GM19043 (cell line): ENCODE data around the gene RGS6.
A peak's percentile ranks its signal among the peaks of the same experiment; 100 is the strongest.
"Not testable (repeated sequence)": the region's sequence is repeated elsewhere in the genome, so short reads cannot be mapped to it uniquely, and the experiment has no call there.

Source experiments
- ATAC-seq: cut with Tn5 transposase; IDR thresholded peaks from one replicate; pipeline ENCODE4 v1.9.1; 2021; ENCODE audit warnings: low read depth; ENCODE audit not compliant: unreplicated experiment

The RGS6 gene

DNA sequence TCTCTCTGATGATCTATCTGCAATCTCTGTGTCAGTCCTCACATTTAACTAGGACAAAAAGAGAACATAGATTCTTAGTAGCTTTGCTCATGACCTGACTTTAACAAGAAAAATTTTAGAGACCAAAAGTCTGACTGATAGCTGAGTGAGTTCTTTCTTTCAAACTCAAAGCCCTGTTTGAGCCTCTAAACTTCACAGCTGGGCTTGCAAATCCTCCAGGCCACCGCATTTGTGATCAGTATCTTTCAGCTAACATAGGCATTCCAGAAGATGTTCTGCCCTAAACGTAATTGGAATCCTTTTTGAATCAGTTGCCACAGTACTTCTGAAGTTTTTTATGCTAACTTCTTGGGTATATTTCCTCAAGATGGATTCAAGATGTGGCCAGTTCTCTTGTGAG is 502.6 kb downstream of the RGS6 start:
- no peak for ATAC-seq

DNA sequence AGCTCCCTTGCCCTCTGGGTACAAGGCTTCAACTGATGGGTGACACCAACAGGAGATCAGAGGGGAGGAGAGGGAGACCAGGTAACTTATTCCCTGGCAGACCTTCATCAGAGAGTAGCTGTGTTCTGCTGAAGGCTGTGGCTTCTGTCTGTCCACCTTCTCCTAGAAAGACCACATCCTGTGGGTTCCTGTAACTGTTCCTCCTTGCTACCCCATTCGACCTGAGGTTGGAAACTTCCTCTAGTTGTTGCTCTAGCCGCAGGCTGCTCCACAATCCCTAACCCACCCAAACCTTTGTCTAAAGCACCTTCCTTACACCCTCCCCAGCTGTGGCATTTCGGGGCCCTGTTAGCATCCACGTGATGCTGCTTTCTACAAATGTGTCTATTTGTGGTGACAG is 507.5 kb downstream of the RGS6 start:
- no peak for ATAC-seq

DNA sequence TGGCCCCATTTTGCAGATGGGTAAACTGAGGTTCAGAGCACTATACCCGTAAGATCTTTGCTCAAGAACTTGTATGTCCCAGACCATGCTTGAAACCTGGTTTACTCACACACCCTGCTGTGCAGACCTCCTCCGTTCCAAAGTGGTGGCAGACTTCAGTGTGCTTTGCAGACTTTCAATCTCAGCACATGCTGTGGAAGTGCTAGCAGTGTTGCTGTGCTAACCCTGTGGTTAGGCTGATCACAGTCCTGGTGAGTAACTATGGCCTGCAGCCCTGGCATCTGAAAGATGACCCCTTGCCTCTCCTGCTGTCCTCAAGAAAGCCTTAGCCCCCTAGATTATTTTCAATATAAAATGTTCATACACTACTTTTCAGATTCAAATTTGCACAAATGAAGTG is 511.0 kb downstream of the RGS6 start:
- ATAC-seq, result no peak

DNA sequence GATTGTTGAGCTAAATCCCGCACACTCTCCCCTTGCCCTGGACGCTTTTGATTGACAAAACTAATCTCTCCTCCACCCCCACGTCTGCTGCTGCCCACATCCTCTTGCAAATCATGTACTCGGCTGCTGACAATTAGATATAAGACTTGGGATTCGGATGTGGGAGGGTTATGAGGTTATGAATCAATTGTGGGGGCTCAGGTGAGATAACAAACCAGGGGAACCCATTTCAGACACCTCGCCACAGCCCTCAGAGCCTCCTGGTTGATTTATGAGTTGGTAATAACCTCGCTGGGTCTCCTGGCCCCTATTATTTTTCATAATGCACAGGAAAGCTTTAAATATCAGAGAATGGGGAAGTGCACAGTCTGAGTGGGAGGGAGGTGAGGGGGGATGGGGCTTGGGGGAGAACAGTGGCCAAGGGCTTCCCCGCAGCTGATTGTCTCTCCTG is 511.8 kb downstream of the RGS6 start:
- no peak for ATAC-seq

GRCh38 chr14:72444701-72445100 is 512.5 kb downstream of the RGS6 start:
- no peak for ATAC-seq

- ATAC-seq, result no peak
These were observed 516.0 kb downstream of the RGS6 start for GRCh38 chr14:72448212-72448611.

DNA sequence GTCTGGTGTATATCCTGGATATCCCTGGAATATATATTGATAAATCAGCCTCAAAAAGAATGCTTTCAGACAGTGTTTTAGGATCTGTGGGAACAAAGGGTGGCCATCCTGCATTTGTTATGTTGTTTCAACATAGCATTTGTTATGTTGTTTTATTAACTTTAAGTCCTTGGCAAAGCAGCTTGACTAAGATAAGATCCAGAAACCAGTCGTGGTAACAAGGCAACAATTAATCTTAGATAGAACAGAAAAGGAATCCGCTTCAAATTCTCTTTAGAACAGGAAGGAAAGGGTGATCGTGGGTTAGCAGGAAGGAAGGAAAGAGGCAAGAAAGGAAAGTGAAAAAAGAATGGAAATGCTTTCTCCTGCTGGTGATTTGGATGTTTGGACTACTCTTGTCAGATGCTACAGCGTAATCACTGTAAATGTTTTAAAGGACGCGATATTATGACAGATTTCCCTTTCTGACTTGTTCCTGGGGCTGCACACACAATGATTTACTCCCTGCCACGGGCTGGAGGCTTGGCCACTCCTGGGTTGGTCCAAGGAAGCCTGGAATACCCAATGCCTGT is 518.3 kb downstream of the RGS6 start:
- no peak for ATAC-seq

DNA sequence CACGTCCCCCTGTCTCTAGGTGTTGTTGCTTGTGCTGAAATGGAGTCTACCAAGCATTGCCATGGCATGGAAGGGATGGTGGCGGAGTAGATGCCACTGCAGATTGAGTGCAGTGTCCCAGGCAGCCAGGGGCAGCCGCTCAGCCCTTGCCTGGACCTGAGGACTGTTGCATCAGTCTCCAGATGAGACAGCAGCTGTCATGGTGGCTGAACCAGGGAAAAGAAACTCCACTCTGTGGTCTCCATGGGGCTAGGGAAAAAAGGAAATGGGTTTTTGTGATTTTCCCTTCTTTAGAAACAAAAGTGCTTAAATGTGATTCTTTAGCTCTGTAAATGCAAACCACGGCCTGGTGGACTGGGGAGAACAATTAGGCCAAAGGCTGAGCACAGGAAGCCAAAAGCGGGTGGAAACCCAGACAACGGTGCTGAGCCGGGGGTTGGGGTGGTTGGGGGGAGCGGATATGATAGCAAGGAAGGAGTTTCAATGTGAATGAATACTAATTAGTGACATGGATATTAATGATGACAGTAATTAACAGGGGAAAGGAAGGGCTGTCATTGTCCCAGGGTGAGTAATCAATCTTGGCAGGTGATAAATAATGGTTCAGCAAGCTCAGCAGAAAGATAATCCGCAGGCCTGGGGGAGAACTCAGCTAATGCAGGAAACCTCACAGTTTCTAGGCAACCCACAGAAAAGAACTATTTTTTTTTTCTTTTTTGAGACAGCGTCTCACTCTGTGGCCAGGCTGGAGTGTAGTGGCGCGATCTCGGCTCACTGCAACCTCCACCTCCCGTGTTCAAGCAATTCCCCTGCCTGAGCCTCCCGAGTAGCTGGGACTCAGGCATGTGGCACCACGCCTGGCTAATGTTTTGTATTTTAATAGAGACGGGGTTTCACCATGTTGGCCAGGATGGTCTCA is 519.1 kb downstream of the RGS6 start:
- no peak for ATAC-seq

DNA sequence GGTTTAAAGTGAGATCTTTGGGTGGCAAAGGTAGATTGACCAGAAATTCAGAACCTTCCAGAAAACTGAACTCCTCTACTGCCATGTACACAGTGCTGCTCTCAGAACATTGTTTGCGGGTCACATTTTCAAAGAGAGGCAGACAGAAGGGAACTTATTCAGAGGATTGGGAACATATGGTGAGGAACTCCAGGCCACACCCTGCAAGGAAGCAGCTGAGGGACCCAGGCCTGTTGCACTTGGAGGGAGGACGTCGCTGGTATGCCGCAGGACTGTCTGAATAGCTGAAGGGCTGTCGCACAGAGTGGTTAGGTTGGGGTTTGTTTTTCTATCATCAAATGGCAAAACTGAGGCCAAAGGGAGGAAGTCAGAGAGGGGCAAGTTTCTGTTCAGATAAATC is 520.5 kb downstream of the RGS6 start:
- no peak for ATAC-seq

- ATAC-seq, result no peak
These were observed 522.3 kb downstream of the RGS6 start for GRCh38 chr14:72454388-72455160.

DNA sequence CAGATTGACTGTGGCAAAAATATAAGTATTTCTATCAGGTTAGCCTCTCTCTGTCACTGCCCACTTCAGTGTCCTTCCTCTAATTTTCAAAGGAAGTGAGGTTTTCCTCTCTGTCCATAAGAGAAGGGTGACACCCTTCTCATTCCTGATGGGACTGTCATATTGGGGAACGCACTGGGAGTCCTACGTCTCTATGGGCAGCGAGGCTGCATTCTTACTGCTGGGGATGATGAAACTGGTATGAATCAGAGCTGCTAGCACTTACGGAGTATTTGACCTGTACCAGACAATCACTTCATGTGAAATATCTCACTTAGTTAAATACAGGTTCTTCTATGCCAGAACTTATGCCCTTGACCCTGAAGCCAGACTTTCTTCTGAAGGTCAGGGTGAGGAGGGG is 525.4 kb downstream of the RGS6 start:
- no peak for ATAC-seq

GRCh38 chr14:72462056-72462455 is 529.8 kb downstream of the RGS6 start:
- no peak for ATAC-seq

GRCh38 chr14:72463291-72463866 is 531.1 kb downstream of the RGS6 start:
- no peak for ATAC-seq

GRCh38 chr14:72464226-72464625 is 532.0 kb downstream of the RGS6 start:
- no peak for ATAC-seq

DNA sequence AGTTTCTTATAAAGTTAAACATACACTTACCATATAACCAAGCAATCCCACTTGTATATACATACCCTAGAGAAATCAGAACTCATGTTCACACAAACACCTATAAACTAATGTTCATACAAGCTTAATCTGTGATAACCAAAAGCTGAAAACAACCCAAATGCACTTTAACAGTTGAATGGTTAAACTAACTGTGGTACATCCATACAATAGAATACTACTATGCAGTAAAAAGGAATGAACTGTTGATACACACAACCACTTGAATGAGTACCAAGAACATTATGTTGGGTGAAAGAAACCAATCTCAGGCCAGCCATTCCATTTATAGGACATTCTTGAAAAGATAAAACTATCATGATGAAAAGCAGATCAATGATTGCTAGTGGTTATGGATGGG is 534.1 kb downstream of the RGS6 start:
- no peak for ATAC-seq

GRCh38 chr14:72471346-72471745 is 539.1 kb downstream of the RGS6 start:
- ATAC-seq, result no peak

DNA sequence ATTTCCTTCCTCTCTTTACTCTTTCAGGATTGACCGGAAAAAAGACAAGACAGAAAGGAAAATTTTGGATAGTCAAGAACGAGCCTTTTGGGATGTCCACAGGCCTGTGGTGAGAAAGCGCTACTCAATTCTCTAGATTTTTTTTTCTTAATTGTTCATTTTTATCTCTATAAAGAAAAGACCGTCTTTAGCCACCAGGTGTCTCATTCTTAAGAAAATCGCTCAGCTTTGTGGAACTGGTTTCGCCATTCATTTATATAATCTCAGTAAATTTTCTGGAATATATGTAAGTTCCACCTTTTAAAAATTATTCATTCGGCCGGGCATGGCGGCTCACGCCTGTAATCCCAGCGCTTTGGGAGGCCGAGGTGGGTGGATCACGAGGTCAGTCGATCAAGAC is 540.6 kb downstream of the RGS6 start:
- no peak for ATAC-seq

DNA sequence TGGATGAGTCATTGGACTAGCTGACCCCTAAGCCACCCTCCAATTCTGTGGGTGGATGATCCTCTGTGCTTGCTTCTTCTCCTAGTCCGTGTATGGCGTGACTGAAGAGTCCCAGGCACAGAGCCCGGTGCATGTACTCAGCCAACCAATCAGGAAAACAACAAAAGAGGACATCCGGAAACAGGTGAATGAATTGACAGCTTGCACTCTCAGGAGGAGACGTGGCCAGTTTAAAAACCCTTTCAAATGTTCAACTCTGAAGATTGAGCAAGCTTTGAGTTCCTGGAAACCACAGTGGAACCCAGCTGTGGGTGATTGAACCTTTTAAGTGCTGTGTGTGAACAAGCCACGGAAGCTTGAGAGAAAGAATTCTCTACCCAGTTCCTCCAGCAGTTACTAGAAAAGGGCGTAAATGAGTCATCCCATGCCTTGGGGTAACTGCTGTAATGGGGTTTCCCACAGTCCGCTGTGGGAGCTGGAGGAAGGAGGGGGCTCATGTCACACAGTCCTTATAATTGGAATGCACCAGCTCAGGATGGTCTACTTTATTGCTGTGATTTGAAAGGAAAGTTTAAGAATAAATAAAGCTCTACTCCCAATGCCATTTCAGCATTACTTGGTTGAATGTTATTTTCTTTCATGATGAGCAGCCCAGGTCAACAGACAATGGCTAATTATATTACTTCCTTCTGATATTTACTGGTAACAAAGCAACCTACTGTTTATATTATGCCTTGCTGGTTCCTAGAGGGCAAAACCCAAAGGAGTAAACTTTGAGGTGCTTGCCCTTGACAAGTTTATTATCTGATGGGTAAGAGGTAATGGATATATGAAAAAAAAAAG is 544.6 kb downstream of the RGS6 start:
- peak; percentile 84 for ATAC-seq

- ATAC-seq, result not testable (repeated sequence)
These were observed 545.3 kb downstream of the RGS6 start for GRCh38 chr14:72477578-72477977.

DNA sequence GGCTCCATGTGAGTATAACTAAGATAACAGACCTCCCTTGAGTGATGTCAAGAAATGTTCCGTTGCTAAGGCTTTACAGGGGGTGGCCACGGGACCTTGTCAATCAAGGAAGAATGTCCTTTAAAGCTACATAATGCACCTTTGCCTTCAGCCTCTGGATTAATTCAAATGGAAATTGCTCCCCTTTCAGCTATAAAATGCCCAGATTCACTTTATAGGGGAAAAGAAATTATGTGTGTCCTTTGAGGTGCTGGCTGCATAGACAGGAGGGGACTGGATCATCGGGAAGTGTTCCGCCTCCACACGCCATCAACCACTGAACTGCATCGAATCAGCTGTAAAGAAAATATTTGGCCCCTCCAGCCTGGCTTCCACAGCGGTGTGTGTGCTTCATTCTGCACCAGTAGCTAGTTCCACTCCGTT is 546.3 kb downstream of the RGS6 start:
- ATAC-seq, result no peak
